GM18508 (cell line): ENCODE measurements around the gene DDAH1.

Experiments used
- ATAC-seq: cut with Tn5 transposase; IDR thresholded peaks from one replicate; pipeline ENCODE4 v1.9.1; 2021; ENCODE audit warnings: moderate number of reproducible peaks; ENCODE audit not compliant: insufficient read depth, unreplicated experiment

Gene DDAH1

GRCh38 chr1:85404408-85404807, 60.6 kb downstream of the DDAH1 start:
- ATAC-seq = no peak

- no peak for ATAC-seq
Measured at GRCh38 chr1:85398391-85399064, 66.4 kb downstream of the DDAH1 start.

GRCh38 chr1:85397490-85398032, 67.4 kb downstream of the DDAH1 start:
- no peak for ATAC-seq

GRCh38 chr1:85396194-85396593, 68.8 kb downstream of the DDAH1 start:
- no peak for ATAC-seq

- ATAC-seq = no peak
Measured at GRCh38 chr1:85394130-85394529, 70.8 kb downstream of the DDAH1 start.

GRCh38 chr1:85393490-85393889, 71.5 kb downstream of the DDAH1 start:
- ATAC-seq = no peak

- ATAC-seq = no peak
Measured at GRCh38 chr1:85388416-85388815, 76.5 kb downstream of the DDAH1 start.

- no peak for ATAC-seq
Measured at GRCh38 chr1:85387781-85388180, 77.2 kb downstream of the DDAH1 start.

GRCh38 chr1:85386068-85386722, 78.8 kb downstream of the DDAH1 start:
- no peak for ATAC-seq

GRCh38 chr1:85379203-85380136, 85.5 kb downstream of the DDAH1 start:
- no peak for ATAC-seq

- no peak for ATAC-seq
Measured at GRCh38 chr1:85378534-85378933, 86.4 kb downstream of the DDAH1 start.

- ATAC-seq = no peak
Measured at GRCh38 chr1:85376356-85376755, 88.6 kb downstream of the DDAH1 start.

GRCh38 chr1:85375493-85375892, 89.5 kb downstream of the DDAH1 start:
- ATAC-seq = no peak

- no peak for ATAC-seq
Measured at GRCh38 chr1:85374160-85374559, 90.8 kb downstream of the DDAH1 start.

GRCh38 chr1:85373378-85373708, 91.6 kb downstream of the DDAH1 start:
- ATAC-seq = no peak

- no peak for ATAC-seq
Measured at GRCh38 chr1:85372683-85373377, 92.1 kb downstream of the DDAH1 start.

- ATAC-seq = no peak
Measured at GRCh38 chr1:85371021-85371420, 93.9 kb downstream of the DDAH1 start.

GRCh38 chr1:85368073-85368770, 96.7 kb downstream of the DDAH1 start:
- ATAC-seq = no peak

GRCh38 chr1:85366391-85367170, 98.4 kb downstream of the DDAH1 start:
- ATAC-seq = no peak
